HepG2 (cell line): ENCODE results near the gene GCDH.

Experiments used
- HMGXB4 ChIP-seq, 2 experiments: sonication (generic) in 1 of 2; formaldehyde crosslinking in 1 of 2; IDR thresholded peaks; 2 replicates each; pipeline versions ENCODE4 v1.4.0 to v1.6.1; 2018 to 2020; ENCODE audit warnings: missing genetic modification reagents in 2 of 2, borderline replicate concordance in 1 of 2, low read depth in 1 of 2, mild to moderate bottlenecking in 1 of 2, missing biosample characterization in 1 of 2
- MEIS1 ChIP-seq: sonication (generic); formaldehyde crosslinking; IDR thresholded peaks from 2 replicates; pipeline ENCODE4 v1.9.0; 2021; ENCODE audit warnings: mild to moderate bottlenecking, missing genetic modification reagents, moderate library complexity, borderline replicate concordance
- MIER3 ChIP-seq: IDR thresholded peaks from 2 replicates; pipeline ENCODE4 v1.6.1; 2016; ENCODE audit warnings: missing compliant biosample characterization, borderline replicate concordance
- POLR2AphosphoS5 ChIP-seq: IDR thresholded peaks from 2 replicates; pipeline ENCODE4 v1.6.1; 2012; ENCODE audit warnings: low read depth, low read length
- SMAD1 ChIP-seq: sonication (generic); formaldehyde crosslinking; IDR thresholded peaks from 2 replicates; pipeline ENCODE4 v1.4.0; 2020; ENCODE audit warnings: missing genetic modification reagents, low read depth, mild to moderate bottlenecking, borderline replicate concordance
- SMC3 ChIP-seq: IDR thresholded peaks from 2 replicates; pipeline ENCODE4 v1.6.1; 2011; ENCODE audit warnings: low read length, improper control_type of control experiment
- ZNF281 ChIP-seq: sonication (generic); formaldehyde crosslinking; IDR thresholded peaks from 2 replicates; pipeline ENCODE4 v1.4.0; 2020; ENCODE audit warnings: missing genetic modification reagents, borderline replicate concordance
- ZNF350 ChIP-seq: sonication (generic); formaldehyde crosslinking; IDR thresholded peaks from 2 replicates; pipeline ENCODE4 v1.4.0; 2020; ENCODE audit warnings: mild to moderate bottlenecking, low read depth, missing genetic modification reagents, borderline replicate concordance
- TF ChIP-seq, protein P1 (sequence below): IDR thresholded peaks from 2 replicates; pipeline ENCODE4 v1.6.1; 2012; ENCODE audit warnings: inconsistent platforms

- no peak for TF ChIP-seq ZNF281
- TF ChIP-seq, protein P1, sequence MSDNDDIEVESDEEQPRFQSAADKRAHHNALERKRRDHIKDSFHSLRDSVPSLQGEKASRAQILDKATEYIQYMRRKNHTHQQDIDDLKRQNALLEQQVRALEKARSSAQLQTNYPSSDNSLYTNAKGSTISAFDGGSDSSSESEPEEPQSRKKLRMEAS = no peak
- no peak for TF ChIP-seq POLR2AphosphoS5
- TF ChIP-seq SMAD1 (CRISPR knock-in tag) = no peak
- no peak for TF ChIP-seq SMC3
- no peak for TF ChIP-seq MIER3 (CRISPR knock-in tag)
- TF ChIP-seq MEIS1 (CRISPR knock-in tag) = no peak
- TF ChIP-seq HMGXB4 (CRISPR knock-in tag; IDR thresholded peaks at IDR 0.05; ENCODE audit: borderline replicate concordance in 1 of 2, low read depth in 1 of 2) = no peak
- no peak for TF ChIP-seq ZNF350 (CRISPR knock-in tag)
Measured at GRCh38 chr19:12888006-12888603, 2.9 kb upstream of the GCDH start.
